K562 (cell line): ENCODE data around the gene COPS6. TPM values are rescaled to one million over a fixed set of nuclear protein-coding genes. Genes with fewer than 3 reads are reported as not detected.

Experiments used
- FUS ChIP-seq: fragments of 200-400 bp; formaldehyde crosslinking; optimal IDR thresholded peaks from 2 replicates; pipeline ENCODE3; 2017; ENCODE audit warnings: low read depth, low read length
- PML ChIP-seq: IDR thresholded peaks from 2 replicates; pipeline ENCODE4 v1.6.1; 2012; ENCODE audit warnings: low read length, inconsistent platforms
- SAP30 ChIP-seq: fragments of 200-600 bp; sonication (generic); IDR thresholded peaks from 2 replicates; pipeline ENCODE4 v1.6.1; 2012; ENCODE audit warnings: borderline replicate concordance, low read depth, mild to moderate bottlenecking, moderate library complexity, low read length, control low read depth, inconsistent platforms; ENCODE audit not compliant: insufficient read depth, poor library complexity, severe bottlenecking
- SMARCE1 ChIP-seq: fragments of 450-650 bp; IDR thresholded peaks from 2 replicates; pipeline ENCODE4 v1.7.1; 2016; ENCODE audit warnings: mild to moderate bottlenecking
- TSC22D4 ChIP-seq: fragments of 450-650 bp; IDR thresholded peaks from 2 replicates; pipeline ENCODE4 v1.6.1; 2016; ENCODE audit warnings: missing genetic modification characterization, missing biosample characterization, control low read depth
- ZNF143 ChIP-seq: sonication (generic); formaldehyde crosslinking; IDR thresholded peaks from 2 replicates; pipeline ENCODE4 v1.9.0; 2022; ENCODE audit warnings: mild to moderate bottlenecking, missing genetic modification reagents
- ZNF707 ChIP-seq: fragments of 250-450 bp; sonication (Bioruptor Pico); conservative IDR thresholded peaks from 2 replicates; pipeline ENCODE4 v1.8.0; 2022; ENCODE audit warnings: inconsistent platforms, mild to moderate bottlenecking, moderate library complexity
- polyA plus RNA-seq, 8 experiments: library from polyadenylated mRNA; depleted of rRNA in 4 of 8; stranded (reverse) in 5 of 8; unstranded in 3 of 8; fragments of >200 nt; fragmentation: Nextera tagmentation in 2 of 8; fragmentation: Illumina TruSeq in 1 of 8; extraction: Ambion mirVana in 2 of 8; extraction: Trizol in 1 of 8; gene quantifications; 2 replicates each; pipeline versions ENCODE4 v1.2.1 to v1.2.3, GENCODE V29; 2011 to 2014; ENCODE audit warnings: inconsistent platforms in 1 of 8, missing spikeins in 1 of 8
- total RNA-seq, 7 experiments: library from RNA; depleted of rRNA in 6 of 7; stranded (reverse); fragments of >200 nt in 6 of 7; fragmentation: Illumina TruSeq in 2 of 7; extraction: Trizol in 2 of 7; gene quantifications; 2 replicates each; pipeline versions ENCODE4 v1.2.1 to v1.2.3, GENCODE V29; 2011 to 2021; ENCODE audit warnings: low replicate concordance in 1 of 7
- TF ChIP-seq, protein P1 (sequence below): fragments of 200-600 bp; sonication (generic); IDR thresholded peaks from one replicate; pipeline ENCODE4 v1.6.1; 2012; ENCODE audit warnings: mild to moderate bottlenecking, low read depth, low read length, inconsistent platforms
- TF ChIP-seq, protein P2 (sequence below): fragments of 450-650 bp; formaldehyde crosslinking; conservative IDR thresholded peaks from 2 replicates; pipeline ENCODE4 v1.4.0; 2022; ENCODE audit warnings: mild to moderate bottlenecking, missing genetic modification characterization
- TF ChIP-seq, protein P3 (sequence below), 2 experiments: fragments of 450-650 bp in 1 of 2; IDR thresholded peaks; 2 replicates each; pipeline ENCODE4 v1.6.1; 2011 to 2017; ENCODE audit warnings: low read depth in 2 of 2, antibody characterized with exemption in 1 of 2, borderline replicate concordance in 1 of 2, low read length in 1 of 2, mild to moderate bottlenecking in 1 of 2, mixed read lengths in 1 of 2; ENCODE audit not compliant: control insufficient read depth in 1 of 2

The COPS6 gene
- total and polyA plus RNA-seq, 9 of the 15 experiments (the other 6 are each of a cell fraction or from before 2014, with no cell fraction given), result 63.0 to 331 (median 168) TPM

DNA sequence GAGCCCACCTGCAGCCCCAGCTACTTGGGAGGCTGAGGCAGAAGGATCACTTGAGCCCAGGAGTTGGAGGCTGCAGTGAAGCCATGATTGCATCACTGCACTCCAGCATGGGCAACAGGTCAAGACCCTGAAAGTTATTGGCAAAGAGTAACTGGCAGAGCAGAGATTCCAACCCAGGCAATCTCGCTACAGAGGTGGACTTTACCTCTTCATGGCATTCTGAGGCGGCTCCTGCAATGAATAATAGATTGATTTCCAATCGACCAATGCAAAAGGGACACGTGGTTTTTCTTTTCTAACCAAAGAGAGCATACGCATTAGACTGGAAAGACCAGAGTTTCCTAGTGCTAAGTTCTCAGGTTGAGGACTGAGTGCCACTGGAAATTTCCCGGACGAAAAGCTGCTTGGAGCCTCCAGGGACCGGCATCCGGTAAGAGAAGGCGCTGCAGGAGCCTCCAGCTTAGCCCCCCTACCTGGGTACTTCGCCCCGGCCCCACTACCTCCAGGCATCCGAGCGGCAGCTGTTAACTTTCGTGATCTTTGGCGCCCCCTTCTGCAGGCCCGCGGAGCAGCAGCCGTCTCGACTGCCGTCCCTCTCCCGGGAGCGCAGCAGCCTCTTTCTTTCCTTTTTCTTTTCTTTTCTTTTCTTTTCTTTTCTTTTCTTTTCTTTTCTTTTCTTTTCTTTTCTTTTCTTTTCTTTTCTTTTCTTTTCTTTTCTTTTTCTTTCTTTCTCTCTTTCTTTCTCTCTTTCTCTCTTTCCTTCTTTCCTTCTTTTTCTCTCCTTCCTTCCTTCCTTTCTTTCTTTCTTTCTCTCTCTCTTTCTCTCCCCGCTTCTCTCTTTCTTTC, 42.1 kb downstream of the COPS6 start (continued):
- TF ChIP-seq, protein P1, sequence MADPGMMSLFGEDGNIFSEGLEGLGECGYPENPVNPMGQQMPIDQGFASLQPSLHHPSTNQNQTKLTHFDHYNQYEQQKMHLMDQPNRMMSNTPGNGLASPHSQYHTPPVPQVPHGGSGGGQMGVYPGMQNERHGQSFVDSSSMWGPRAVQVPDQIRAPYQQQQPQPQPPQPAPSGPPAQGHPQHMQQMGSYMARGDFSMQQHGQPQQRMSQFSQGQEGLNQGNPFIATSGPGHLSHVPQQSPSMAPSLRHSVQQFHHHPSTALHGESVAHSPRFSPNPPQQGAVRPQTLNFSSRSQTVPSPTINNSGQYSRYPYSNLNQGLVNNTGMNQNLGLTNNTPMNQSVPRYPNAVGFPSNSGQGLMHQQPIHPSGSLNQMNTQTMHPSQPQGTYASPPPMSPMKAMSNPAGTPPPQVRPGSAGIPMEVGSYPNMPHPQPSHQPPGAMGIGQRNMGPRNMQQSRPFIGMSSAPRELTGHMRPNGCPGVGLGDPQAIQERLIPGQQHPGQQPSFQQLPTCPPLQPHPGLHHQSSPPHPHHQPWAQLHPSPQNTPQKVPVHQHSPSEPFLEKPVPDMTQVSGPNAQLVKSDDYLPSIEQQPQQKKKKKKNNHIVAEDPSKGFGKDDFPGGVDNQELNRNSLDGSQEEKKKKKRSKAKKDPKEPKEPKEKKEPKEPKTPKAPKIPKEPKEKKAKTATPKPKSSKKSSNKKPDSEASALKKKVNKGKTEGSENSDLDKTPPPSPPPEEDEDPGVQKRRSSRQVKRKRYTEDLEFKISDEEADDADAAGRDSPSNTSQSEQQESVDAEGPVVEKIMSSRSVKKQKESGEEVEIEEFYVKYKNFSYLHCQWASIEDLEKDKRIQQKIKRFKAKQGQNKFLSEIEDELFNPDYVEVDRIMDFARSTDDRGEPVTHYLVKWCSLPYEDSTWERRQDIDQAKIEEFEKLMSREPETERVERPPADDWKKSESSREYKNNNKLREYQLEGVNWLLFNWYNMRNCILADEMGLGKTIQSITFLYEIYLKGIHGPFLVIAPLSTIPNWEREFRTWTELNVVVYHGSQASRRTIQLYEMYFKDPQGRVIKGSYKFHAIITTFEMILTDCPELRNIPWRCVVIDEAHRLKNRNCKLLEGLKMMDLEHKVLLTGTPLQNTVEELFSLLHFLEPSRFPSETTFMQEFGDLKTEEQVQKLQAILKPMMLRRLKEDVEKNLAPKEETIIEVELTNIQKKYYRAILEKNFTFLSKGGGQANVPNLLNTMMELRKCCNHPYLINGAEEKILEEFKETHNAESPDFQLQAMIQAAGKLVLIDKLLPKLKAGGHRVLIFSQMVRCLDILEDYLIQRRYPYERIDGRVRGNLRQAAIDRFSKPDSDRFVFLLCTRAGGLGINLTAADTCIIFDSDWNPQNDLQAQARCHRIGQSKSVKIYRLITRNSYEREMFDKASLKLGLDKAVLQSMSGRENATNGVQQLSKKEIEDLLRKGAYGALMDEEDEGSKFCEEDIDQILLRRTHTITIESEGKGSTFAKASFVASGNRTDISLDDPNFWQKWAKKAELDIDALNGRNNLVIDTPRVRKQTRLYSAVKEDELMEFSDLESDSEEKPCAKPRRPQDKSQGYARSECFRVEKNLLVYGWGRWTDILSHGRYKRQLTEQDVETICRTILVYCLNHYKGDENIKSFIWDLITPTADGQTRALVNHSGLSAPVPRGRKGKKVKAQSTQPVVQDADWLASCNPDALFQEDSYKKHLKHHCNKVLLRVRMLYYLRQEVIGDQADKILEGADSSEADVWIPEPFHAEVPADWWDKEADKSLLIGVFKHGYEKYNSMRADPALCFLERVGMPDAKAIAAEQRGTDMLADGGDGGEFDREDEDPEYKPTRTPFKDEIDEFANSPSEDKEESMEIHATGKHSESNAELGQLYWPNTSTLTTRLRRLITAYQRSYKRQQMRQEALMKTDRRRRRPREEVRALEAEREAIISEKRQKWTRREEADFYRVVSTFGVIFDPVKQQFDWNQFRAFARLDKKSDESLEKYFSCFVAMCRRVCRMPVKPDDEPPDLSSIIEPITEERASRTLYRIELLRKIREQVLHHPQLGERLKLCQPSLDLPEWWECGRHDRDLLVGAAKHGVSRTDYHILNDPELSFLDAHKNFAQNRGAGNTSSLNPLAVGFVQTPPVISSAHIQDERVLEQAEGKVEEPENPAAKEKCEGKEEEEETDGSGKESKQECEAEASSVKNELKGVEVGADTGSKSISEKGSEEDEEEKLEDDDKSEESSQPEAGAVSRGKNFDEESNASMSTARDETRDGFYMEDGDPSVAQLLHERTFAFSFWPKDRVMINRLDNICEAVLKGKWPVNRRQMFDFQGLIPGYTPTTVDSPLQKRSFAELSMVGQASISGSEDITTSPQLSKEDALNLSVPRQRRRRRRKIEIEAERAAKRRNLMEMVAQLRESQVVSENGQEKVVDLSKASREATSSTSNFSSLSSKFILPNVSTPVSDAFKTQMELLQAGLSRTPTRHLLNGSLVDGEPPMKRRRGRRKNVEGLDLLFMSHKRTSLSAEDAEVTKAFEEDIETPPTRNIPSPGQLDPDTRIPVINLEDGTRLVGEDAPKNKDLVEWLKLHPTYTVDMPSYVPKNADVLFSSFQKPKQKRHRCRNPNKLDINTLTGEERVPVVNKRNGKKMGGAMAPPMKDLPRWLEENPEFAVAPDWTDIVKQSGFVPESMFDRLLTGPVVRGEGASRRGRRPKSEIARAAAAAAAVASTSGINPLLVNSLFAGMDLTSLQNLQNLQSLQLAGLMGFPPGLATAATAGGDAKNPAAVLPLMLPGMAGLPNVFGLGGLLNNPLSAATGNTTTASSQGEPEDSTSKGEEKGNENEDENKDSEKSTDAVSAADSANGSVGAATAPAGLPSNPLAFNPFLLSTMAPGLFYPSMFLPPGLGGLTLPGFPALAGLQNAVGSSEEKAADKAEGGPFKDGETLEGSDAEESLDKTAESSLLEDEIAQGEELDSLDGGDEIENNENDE, result no peak
- TF ChIP-seq, protein P2, sequence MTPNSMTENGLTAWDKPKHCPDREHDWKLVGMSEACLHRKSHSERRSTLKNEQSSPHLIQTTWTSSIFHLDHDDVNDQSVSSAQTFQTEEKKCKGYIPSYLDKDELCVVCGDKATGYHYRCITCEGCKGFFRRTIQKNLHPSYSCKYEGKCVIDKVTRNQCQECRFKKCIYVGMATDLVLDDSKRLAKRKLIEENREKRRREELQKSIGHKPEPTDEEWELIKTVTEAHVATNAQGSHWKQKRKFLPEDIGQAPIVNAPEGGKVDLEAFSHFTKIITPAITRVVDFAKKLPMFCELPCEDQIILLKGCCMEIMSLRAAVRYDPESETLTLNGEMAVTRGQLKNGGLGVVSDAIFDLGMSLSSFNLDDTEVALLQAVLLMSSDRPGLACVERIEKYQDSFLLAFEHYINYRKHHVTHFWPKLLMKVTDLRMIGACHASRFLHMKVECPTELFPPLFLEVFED (CRISPR knock-in tag), result no peak
- TF ChIP-seq, protein P3, sequence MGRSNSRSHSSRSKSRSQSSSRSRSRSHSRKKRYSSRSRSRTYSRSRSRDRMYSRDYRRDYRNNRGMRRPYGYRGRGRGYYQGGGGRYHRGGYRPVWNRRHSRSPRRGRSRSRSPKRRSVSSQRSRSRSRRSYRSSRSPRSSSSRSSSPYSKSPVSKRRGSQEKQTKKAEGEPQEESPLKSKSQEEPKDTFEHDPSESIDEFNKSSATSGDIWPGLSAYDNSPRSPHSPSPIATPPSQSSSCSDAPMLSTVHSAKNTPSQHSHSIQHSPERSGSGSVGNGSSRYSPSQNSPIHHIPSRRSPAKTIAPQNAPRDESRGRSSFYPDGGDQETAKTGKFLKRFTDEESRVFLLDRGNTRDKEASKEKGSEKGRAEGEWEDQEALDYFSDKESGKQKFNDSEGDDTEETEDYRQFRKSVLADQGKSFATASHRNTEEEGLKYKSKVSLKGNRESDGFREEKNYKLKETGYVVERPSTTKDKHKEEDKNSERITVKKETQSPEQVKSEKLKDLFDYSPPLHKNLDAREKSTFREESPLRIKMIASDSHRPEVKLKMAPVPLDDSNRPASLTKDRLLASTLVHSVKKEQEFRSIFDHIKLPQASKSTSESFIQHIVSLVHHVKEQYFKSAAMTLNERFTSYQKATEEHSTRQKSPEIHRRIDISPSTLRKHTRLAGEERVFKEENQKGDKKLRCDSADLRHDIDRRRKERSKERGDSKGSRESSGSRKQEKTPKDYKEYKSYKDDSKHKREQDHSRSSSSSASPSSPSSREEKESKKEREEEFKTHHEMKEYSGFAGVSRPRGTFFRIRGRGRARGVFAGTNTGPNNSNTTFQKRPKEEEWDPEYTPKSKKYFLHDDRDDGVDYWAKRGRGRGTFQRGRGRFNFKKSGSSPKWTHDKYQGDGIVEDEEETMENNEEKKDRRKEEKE (IDR thresholded peaks at IDR 0.05; ENCODE audit: borderline replicate concordance in 1 of 2, control insufficient read depth in 1 of 2, low read depth in 2 of 2, low read length in 1 of 2), result 0 out of 4 replicates have a peak, but pooled peaks of 1 of the 2 experiments have one; percentile 38
- TF ChIP-seq FUS (no peak), TSC22D4 (no peak), ZNF143 (CRISPR knock-in tag) (no peak), PML (no peak), ZNF707 (no peak), SAP30 (no peak), SMARCE1 (peak; percentile 62; the same call in 1 of the 2 replicates)
